DND-41 (cell line): ENCODE measurements around the gene DMAP1.

Experiments used
- CTCF ChIP-seq: IDR thresholded peaks from 2 replicates; pipeline ENCODE4 v1.5.1; 2012; ENCODE audit warnings: borderline replicate concordance, low read length, moderate library complexity, mild to moderate bottlenecking; ENCODE audit not compliant: poor library complexity, severe bottlenecking; ENCODE audit errors: extremely low read depth
- EZH2 ChIP-seq: IDR thresholded peaks from 3 replicates; pipeline ENCODE4 v1.6.1; 2012; ENCODE audit warnings: borderline replicate concordance, low read depth, mild to moderate bottlenecking, moderate library complexity, low read length, inconsistent platforms; ENCODE audit not compliant: severe bottlenecking

- TF ChIP-seq CTCF (no peak), EZH2 (no peak)
These were observed 43.7 kb downstream of the DMAP1 start for GRCh38 chr1:44256762-44257554.
